GM11168 (cell line): ENCODE data around the gene TOPAZ1.

ENCODE experiments used
- in situ Hi-C: fragments of 300-500 bp; cut with MboI; formaldehyde crosslinking; loops from one replicate; pipeline ENCODE4 v1.12.0; 2022; ENCODE audit warnings: low sequenced_read_pairs; ENCODE audit not compliant: unreplicated experiment

The TOPAZ1 gene

GRCh38 chr3:44240061-44240460 is 1.6 kb upstream of the TOPAZ1 start:
- in situ Hi-C loops, result no loop called here

- in situ Hi-C loops, result no loop called here
These were observed 1.0 kb downstream of the TOPAZ1 start for GRCh38 chr3:44242721-44243120.

GRCh38 chr3:44248152-44248551 is 6.5 kb downstream of the TOPAZ1 start:
- in situ Hi-C loops, result no loop called here

DNA sequence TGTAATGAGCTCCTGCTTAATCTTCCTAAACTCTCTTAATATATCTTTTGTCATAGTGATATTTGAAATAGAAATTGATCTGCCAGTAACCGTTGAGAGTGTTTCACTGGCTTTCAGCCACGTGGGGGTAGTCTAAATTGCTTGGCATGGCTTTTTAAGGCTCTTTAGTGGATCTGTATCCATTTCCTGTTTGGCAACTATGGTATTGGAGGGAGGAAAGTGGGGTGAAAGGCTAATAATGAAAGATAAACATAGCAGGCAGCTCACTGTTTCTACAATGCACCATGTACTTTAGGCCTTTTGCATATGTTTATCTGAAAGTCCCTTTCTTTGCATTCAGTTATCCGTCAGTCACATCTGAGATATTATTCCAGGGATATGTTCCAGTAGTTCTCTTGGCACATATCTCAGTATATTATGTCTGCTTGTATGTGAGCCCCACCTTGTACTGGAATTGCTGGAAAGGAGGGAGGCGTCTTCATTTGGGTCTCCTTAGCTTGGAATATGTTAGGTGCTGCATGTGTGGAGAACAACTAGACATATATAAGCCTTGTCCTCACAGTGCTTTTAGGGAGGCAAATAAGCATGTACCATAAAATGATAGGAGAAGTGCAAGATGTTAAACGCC is 10.8 kb downstream of the TOPAZ1 start:
- in situ Hi-C loops, result no loop called here

GRCh38 chr3:44259404-44259803 is 17.7 kb downstream of the TOPAZ1 start:
- in situ Hi-C loops, result no loop called here

DNA sequence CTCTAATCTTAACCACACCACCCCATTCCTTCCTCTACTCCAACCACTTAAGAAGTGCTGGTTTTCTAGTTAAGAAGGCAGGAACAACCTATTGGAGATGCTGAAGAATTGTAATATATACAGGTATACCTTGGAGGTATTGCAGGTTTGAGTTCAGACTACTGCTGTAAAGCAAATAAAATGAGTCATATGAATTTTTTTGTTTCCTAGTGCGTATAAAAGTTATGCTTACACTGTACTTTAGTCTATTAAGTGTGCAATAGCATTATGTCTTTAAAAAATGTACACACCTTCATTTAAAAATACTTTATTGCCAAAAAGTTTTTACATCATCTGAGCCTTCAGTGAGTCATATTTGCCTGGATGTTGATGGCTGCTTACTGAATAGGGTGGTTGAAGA is 22.5 kb downstream of the TOPAZ1 start:
- in situ Hi-C loops, result no loop called here

- in situ Hi-C loops, result no loop called here
These were observed 24.1 kb downstream of the TOPAZ1 start for GRCh38 chr3:44265815-44266214.

DNA sequence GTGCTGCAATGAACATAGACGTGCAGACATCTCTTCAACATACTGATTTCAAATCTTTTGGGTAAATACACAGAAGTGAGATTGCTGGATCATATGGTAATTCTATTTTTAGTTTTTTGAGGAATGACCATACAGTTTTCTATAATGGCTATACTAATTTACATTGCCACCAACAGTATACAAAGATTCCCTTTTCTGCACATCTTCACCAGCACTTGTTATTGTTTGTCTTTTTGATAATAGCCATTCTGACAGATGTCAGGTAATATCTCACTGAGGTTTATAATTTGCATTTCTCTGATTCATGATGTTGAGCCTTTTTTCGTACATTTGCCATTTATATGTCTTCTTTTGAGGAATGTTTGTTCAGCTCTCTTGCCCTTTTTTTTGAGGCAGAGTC is 30.5 kb downstream of the TOPAZ1 start:
- in situ Hi-C loops, result no loop called here

GRCh38 chr3:44277925-44278324 is 36.2 kb downstream of the TOPAZ1 start:
- in situ Hi-C loops, result no loop called here

DNA sequence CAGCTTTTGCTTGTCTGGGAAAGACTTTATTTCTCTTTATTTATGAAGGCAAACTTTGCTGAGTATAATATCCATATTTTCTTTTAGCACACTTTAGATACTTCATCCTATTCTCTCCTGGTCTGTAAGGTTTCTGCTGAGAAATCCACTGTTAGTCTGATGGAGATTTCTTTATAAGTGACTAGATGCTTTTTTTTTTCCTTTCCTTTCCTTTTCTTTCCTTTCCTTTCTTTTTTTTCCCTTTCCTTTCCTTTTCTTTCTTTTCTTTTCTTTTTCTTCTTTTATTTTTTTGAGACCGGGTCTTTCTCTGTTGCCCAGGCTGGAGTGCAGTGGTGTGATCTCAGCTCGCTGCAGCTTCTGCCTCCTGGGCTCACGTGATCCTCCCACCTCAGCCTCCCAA is 38.4 kb downstream of the TOPAZ1 start:
- in situ Hi-C loops, result no loop called here

DNA sequence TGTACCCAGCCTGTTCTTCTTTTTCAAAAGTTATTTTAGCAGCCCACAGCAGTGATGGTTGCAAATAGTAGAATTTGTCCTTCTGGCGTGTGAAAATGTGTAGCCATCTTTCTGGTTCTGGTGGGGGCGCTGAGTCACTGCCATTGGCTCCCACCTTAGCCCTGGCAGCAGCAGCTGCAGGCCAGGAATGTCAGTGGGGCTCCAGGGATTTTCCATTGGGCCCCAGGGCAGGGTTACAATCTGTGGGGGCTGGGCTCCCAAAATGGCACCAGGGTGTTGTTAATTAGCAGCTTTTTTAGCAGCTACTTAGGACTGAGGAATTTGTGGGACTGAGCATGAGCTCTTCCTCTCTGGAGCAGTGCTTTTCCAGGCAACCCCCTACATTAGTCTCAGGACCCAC is 38.9 kb downstream of the TOPAZ1 start:
- in situ Hi-C loops, result no loop called here

DNA sequence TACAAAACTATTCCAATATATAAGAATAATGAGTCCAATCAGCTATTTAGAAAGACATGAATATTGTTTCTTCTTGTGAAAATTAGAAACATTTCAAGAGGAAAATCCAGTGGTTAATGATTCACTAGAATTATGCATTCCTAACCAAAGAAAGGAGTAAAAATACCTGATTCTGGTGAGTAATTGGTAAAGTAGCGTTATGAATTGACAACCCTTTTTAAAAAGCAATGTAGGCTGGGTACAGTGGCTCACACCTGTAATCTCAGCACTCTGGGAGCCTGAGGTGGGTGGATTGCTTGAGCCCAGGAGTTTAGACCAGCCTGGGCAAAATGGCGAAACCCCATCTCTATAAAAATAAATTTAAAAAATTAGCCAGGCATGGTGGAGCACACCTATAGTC is 43.3 kb downstream of the TOPAZ1 start:
- in situ Hi-C loops, result no loop called here

- in situ Hi-C loops, result no loop called here
These were observed 48.3 kb downstream of the TOPAZ1 start for GRCh38 chr3:44289882-44290462.

GRCh38 chr3:44292276-44292675 is 50.6 kb downstream of the TOPAZ1 start:
- in situ Hi-C loops, result no loop called here

DNA sequence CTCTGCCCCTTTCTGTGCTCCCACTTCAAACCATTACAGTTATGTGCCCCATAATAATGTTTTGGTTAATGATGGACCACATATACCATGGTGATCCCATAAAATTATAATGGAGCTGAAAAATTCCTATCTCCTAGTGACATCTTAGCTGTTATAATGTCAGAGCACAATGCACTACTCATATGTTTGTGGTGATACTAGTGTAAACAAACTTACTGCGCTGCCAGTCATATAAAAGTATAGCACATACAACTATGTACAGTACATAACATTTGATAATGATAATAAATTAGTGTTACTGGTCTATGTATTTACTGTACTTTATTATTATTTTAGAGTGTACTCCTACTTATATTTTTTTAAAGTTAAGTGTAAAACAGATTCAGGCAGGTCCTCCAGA is 51.3 kb downstream of the TOPAZ1 start:
- in situ Hi-C loops, result no loop called here

DNA sequence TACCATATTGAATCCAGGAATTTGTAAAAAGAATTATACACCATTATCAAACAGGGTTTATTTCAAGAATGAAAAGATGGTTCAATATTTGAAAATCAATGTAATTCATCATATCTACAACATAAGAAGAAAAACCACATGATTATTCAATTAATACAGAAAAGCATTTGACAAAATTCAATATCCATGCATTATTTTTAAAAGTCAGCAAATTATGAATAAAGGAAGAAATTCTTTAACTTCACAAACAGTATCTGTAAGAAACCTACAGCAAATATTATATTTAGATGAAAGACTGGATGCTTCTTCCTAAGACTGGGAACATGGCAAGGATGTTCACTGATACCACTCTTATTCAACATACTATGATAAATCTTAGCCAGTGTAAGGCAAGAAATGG is 55.6 kb downstream of the TOPAZ1 start:
- in situ Hi-C loops, result no loop called here

- in situ Hi-C loops, result no loop called here
These were observed 60.1 kb downstream of the TOPAZ1 start for GRCh38 chr3:44301746-44302145.

GRCh38 chr3:44309500-44309899 is 67.8 kb downstream of the TOPAZ1 start:
- in situ Hi-C loops, result no loop called here

GRCh38 chr3:44318891-44319311 is 77.2 kb downstream of the TOPAZ1 start:
- in situ Hi-C loops, result no loop called here

DNA sequence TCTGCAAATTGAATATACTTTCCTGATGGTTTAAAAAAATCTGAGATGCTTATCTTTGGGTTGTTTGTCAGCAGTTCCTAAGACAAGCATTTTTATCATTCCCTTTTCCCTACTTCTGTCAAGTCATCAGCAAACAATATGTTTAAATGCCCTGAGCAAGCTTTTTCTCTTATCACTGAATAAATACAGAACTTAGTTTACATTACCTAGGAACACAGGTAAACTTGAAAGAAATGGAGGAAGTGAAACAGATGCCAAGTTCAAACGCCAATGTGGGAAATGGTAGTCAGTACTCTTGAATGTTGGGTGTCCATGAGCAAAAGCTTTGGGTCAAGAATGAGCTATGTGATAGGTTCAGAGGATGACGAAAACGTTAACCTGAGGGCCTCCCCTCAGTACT is 79.6 kb downstream of the TOPAZ1 start:
- in situ Hi-C loops, result no loop called here

DNA sequence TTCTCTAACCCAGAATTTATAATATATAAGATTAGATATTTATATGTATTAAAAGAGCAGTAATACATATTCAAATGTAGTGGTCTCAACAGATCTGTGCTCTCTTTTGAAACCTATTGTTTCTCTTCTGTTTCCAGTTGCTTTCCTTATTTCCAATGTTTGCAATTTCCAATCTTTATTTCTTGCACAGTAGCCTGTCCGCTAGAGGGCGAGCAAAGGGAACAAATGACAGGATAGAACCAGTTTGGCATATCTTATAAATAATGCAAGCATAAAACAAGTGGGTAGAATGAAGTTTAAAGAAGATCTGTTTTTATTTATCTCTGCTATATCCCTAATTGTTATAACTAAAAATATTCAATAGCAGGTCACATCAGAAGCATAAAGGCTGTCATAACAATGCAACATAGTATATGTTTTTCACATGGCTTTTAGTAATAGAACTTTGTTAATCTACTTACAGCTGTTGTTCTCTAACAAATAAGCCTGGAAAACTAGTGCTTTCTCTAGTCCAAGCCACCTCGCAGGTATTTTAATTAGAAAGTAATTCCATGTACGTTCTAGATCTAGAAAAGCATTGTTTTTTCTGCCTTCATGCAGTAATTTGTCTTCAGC is 81.8 kb downstream of the TOPAZ1 start:
- in situ Hi-C loops, result no loop called here

DNA sequence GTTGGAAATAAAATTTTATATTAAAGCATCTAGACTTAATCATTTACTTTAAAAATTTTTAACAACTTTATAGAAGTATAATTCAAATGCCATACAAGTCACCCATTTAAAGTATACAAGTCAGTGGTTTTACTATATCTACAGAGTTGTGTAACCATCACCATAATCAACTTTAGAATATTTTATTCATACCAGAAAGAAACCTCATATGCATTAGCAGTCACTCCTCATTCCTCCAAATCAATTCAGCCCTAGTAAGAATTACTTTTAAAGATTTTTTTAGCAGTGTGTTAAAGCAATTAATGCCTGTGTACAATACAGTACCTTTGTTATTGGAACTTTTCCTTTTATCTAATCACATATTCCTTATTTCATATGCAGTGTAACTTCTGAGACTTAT is 82.9 kb downstream of the TOPAZ1 start:
- in situ Hi-C loops, result no loop called here
